GM18870 (cell line): Measurements from ENCODE around the gene GJB4.
"Not testable (repeated sequence)": the region's sequence is repeated elsewhere in the genome, so short reads cannot be mapped to it uniquely, and the experiment has no call there.

Experiments used
- ATAC-seq: cut with Tn5 transposase; IDR thresholded peaks from one replicate; pipeline ENCODE4 v1.9.1; 2021; ENCODE audit warnings: moderate library complexity; ENCODE audit not compliant: unreplicated experiment

GJB4 gene

GRCh38 chr1:34759503-34760357, at the start of gene GJB4:
TSS of gene GJB4 (plus strand) at chr1:34759740. CDS start at chr1:34761255, 1,515 bp downstream.
- ATAC-seq = no peak

GRCh38 chr1:34710812-34711211, 48.7 kb upstream of the GJB4 start:
- no peak for ATAC-seq

- ATAC-seq = no peak
Observed at GRCh38 chr1:34711485-34711884, 48.1 kb upstream of the GJB4 start.

GRCh38 chr1:34712007-34712688, 47.4 kb upstream of the GJB4 start:
- ATAC-seq = no peak

GRCh38 chr1:34713443-34713842, 46.1 kb upstream of the GJB4 start:
- no peak for ATAC-seq

GRCh38 chr1:34714386-34714785, 45.2 kb upstream of the GJB4 start:
- no peak for ATAC-seq

GRCh38 chr1:34715139-34715538, 44.4 kb upstream of the GJB4 start:
- no peak for ATAC-seq

- ATAC-seq = no peak
Observed at GRCh38 chr1:34721241-34721640, 38.3 kb upstream of the GJB4 start.

- no peak for ATAC-seq
Observed at GRCh38 chr1:34721646-34722355, 37.7 kb upstream of the GJB4 start.

GRCh38 chr1:34726861-34727260, 32.7 kb upstream of the GJB4 start:
- ATAC-seq = no peak

- ATAC-seq = no peak
Observed at GRCh38 chr1:34730485-34730884, 29.1 kb upstream of the GJB4 start.

GRCh38 chr1:34732831-34733230, 26.7 kb upstream of the GJB4 start:
- ATAC-seq = not testable (repeated sequence)

GRCh38 chr1:34736692-34737091, 22.8 kb upstream of the GJB4 start:
- no peak for ATAC-seq

- ATAC-seq = not testable (repeated sequence)
Observed at GRCh38 chr1:34737236-34737635, 22.3 kb upstream of the GJB4 start.

- ATAC-seq = no peak
Observed at GRCh38 chr1:34739613-34740012, 19.9 kb upstream of the GJB4 start.

- no peak for ATAC-seq
Observed at GRCh38 chr1:34740161-34740868, 19.2 kb upstream of the GJB4 start.

GRCh38 chr1:34742667-34743270, 16.8 kb upstream of the GJB4 start:
- no peak for ATAC-seq

GRCh38 chr1:34743775-34744174, 15.8 kb upstream of the GJB4 start:
- no peak for ATAC-seq

GRCh38 chr1:34744851-34745250, 14.7 kb upstream of the GJB4 start:
- no peak for ATAC-seq

- no peak for ATAC-seq
Observed at GRCh38 chr1:34745666-34746065, 13.9 kb upstream of the GJB4 start.

GRCh38 chr1:34746101-34746500, 13.4 kb upstream of the GJB4 start:
- no peak for ATAC-seq
